NOMO-1 treated with DMSO at 0.1 percent for 48 hours (cell line): ENCODE results near the gene POPDC3.

Experiments used
- DNase-seq: peaks from one replicate; lab custom pipeline; 2025; ENCODE audit not compliant: unreplicated experiment; lab: John Stamatoyannopoulos, UW

The POPDC3 gene

DNA sequence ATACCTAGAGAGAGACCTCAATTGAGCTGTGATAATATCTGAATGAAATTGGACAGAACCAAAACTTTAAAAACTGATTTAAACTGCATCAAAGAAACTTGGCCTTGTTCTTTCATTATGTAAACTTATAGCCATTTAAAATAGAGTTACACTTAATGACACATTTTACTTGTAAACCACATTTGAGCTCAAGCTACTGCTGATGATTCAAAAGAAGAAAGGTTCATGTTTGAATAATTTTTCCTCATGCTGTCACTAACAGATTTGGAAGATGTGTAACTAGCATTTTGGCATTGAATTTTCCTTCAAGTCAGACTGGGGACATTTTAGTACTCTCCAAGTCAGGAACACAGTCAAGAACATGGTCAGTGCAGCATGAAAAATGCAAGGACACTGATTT is 26.9 kb downstream of the POPDC3 start:
- DNase-seq: no peak

DNA sequence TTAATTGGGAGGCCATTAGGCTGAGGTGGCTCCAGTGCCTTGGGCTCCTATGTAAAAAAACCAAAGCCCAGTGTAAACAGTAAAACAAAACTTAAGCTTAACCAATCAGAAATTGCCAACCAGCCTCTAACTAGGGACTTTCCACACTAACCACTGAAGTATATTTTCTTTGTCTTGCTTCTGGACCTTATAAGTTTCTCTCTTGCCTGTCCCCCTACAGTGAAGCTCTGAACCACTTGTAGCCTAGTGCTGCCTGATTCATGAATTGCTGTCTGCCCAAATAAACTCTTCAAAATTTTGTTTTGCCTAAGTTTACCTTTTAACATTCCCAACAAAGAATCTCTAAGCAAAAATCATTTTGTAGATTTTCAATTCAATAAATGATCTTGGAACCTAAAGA is 28.2 kb downstream of the POPDC3 start:
- DNase-seq: no peak

DNA sequence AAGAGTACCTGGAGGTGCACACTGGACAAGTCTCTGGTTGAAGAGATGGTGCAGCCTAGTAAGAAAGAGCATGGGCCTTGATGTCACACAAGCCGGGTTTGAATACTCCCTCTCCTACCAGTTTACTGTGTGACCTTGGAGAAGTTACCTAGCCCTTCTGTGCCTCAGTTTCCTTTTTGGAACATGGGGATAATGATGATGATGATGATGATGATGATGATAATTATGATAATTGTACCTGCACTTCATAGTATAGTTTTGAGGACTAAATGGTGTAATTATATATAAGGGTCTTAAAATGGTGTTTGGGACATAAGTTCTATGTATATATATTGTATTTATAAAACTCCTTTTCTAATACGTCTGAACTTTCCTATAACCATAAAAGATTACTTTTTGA is 41.7 kb downstream of the POPDC3 start:
- no peak for DNase-seq

- DNase-seq: no peak
These were observed 42.4 kb downstream of the POPDC3 start for GRCh38 chr6:105137388-105137787.

- DNase-seq: peak; percentile 80
These were observed 43.1 kb downstream of the POPDC3 start for GRCh38 chr6:105136431-105137350.

GRCh38 chr6:105135907-105136430 is 43.8 kb downstream of the POPDC3 start:
- no peak for DNase-seq

- DNase-seq: no peak
These were observed 44.8 kb downstream of the POPDC3 start for GRCh38 chr6:105135056-105135455.

GRCh38 chr6:105122717-105123116 is 57.1 kb downstream of the POPDC3 start:
- no peak for DNase-seq

GRCh38 chr6:105121981-105122380 is 57.8 kb downstream of the POPDC3 start:
- no peak for DNase-seq

- DNase-seq: no peak
These were observed 59.2 kb downstream of the POPDC3 start for GRCh38 chr6:105120570-105120969.

GRCh38 chr6:105116150-105116549 is 63.7 kb downstream of the POPDC3 start:
- DNase-seq: no peak

DNA sequence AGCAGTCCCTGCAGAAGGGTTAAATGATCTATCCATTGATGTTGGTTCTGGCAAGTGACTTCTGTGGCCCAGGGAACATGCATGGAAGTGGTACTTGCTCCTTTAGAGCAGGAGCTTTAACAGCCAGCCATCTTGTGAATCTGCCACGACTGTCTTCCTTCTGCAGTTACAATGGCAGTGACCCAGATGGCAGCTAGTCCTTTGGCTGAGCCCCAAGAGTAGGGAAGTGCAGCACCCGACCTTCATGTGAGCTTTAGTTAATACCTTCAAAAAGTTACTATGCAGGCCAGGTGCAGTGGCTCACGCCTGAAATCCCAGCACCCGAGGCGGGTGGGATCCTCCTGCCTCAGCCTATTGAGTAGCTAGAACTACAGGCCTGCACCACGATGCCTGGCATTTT is 66.4 kb downstream of the POPDC3 start:
- DNase-seq: no peak

DNA sequence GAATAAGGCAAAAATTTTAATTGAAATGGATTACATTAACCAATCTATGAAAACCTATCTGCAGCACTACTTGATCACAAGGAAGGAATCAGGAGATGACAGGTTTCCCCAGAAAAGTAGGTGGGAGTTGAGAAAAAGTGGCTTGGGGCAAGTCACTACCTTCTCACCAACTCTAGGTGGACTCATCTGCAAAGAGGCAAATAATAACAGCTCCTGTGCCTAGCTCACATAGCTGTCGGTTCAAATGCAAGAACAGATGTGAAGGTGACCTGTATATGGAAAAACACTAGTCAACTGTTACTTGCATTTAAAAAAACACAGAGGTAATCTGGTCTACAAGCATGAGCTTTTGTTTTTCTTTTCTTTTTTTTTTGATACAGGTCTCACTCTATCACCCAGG is 67.2 kb downstream of the POPDC3 start:
- no peak for DNase-seq

GRCh38 chr6:105111871-105112270 is 67.9 kb downstream of the POPDC3 start:
- no peak for DNase-seq

DNA sequence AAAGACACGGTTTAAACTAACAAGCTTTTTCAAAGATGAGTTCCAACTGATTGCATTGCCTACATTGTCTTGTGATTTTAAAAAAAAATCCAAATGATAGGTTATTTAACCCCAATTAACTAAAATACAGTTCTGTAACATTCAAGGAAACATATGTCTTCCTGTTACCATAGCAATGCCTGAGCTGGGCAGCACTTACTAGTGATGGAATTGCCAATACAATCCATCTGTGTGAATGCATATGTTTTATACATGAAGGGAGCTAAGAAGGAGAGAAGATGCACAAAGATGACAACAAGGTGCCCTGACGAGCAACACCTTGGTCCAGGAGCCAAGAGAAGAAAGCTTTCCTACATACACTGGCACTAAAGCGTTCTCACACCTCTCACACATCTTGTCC is 68.7 kb downstream of the POPDC3 start:
- DNase-seq: no peak

- DNase-seq: no peak
These were observed 69.6 kb downstream of the POPDC3 start for GRCh38 chr6:105109955-105110895.

DNA sequence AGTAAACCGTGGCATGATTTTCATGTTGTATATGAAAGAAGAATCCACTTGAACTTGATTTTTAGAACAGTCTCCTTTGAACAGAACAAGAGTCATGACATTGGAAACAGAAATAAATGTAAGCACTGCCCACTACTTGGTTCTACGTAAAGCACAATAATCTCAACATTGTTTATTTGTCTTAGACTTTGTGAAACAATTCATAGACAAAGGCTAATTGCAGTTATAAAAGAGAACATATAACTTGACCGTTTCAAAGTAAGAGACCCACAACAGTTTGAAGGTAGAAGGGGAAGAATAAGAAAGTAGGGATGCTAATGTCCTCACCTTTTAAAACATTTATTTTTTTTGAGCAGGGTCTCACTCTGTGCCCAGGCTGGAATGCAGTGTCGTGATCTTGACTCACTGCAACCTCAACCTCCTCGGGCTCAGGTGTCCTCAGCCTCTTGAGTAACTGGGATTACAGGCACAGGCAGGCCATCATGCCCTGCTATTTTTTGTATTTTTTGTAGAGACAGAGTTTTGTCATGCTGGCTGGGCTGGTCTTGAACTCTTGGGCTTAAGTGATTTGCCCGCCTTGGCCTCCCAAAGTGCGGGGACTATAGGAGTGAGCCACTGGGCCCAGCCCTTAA is 71.1 kb downstream of the POPDC3 start:
- DNase-seq: no peak
